HepG2 (cell line): Measurements from ENCODE around the gene CA4. TPM values are rescaled to one million over a fixed set of nuclear protein-coding genes. Genes with fewer than 3 reads are reported as not detected.

Source experiments
- DBP ChIP-seq: sonication (generic); formaldehyde crosslinking; IDR thresholded peaks from 2 replicates; pipeline ENCODE4 v1.4.0; 2020; ENCODE audit warnings: missing genetic modification reagents; ENCODE audit errors: not compliant biosample characterization
- E2F5 ChIP-seq: sonication (generic); formaldehyde crosslinking; conservative IDR thresholded peaks from 2 replicates; pipeline ENCODE4 v1.4.0; 2020; ENCODE audit warnings: missing genetic modification reagents
- GATAD2A ChIP-seq: IDR thresholded peaks from 2 replicates; pipeline ENCODE4 v1.6.1; 2016
- MIXL1 ChIP-seq: IDR thresholded peaks from 2 replicates; pipeline ENCODE4 v1.6.1; 2016
- PRDM10 ChIP-seq: sonication (generic); formaldehyde crosslinking; IDR thresholded peaks from 2 replicates; pipeline ENCODE4 v1.4.0; 2020; ENCODE audit warnings: low read depth, missing genetic modification reagents
- RFXAP ChIP-seq: sonication (generic); formaldehyde crosslinking; IDR thresholded peaks from 2 replicates; pipeline ENCODE4 v1.4.0; 2020; ENCODE audit warnings: missing genetic modification reagents, borderline replicate concordance
- SIN3A ChIP-seq: IDR thresholded peaks from 2 replicates; pipeline ENCODE4 v1.6.1; 2011; ENCODE audit warnings: low read depth, mild to moderate bottlenecking, control low read depth, low read length, borderline replicate concordance
- ZBTB7A ChIP-seq: sonication (generic); formaldehyde crosslinking; IDR thresholded peaks from 2 replicates; pipeline ENCODE4 v1.8.0; 2022; ENCODE audit warnings: mild to moderate bottlenecking, missing genetic modification reagents
- ZNF276 ChIP-seq: sonication (generic); formaldehyde crosslinking; IDR thresholded peaks from 2 replicates; pipeline ENCODE4 v1.4.0; 2020; ENCODE audit warnings: mild to moderate bottlenecking, low read depth, missing genetic modification reagents
- ZNF34 ChIP-seq: sonication (generic); formaldehyde crosslinking; IDR thresholded peaks from 2 replicates; pipeline ENCODE4 v1.4.0; 2020; ENCODE audit warnings: mild to moderate bottlenecking, missing genetic modification reagents, borderline replicate concordance
- ZNF580 ChIP-seq: IDR thresholded peaks from 2 replicates; pipeline ENCODE4 v1.6.1; 2016; ENCODE audit warnings: low read depth, borderline replicate concordance
- ZNF646 ChIP-seq: sonication (generic); formaldehyde crosslinking; IDR thresholded peaks from 2 replicates; pipeline ENCODE4 v1.9.0; 2021; ENCODE audit warnings: mild to moderate bottlenecking, missing genetic modification reagents
- polyA plus RNA-seq, 8 experiments: library from polyadenylated mRNA; depleted of rRNA in 3 of 8; stranded (reverse) in 7 of 8; unstranded in 1 of 8; fragments of >200 nt; fragmentation: Illumina TruSeq in 4 of 8; extraction: Trizol in 4 of 8; gene quantifications; 2 replicates each; pipeline versions ENCODE4 v1.2.1 to v1.2.3, GENCODE V29; 2011 to 2016; ENCODE audit warnings: low read depth in 4 of 8, missing spikeins in 1 of 8, mixed read lengths in 1 of 8; ENCODE audit not compliant: insufficient read depth in 1 of 8
- total RNA-seq, 5 experiments: library from RNA; depleted of rRNA; stranded (reverse); fragments of >200 nt; fragmentation: Illumina TruSeq; extraction: Trizol; gene quantifications; 2 replicates each; pipeline ENCODE4 v1.2.3, GENCODE V29; 2016; ENCODE audit warnings: low read depth in 1 of 5

CA4 gene
- total and polyA plus RNA-seq, 2 of the 13 experiments (the other 11 are each of a cell fraction or from before 2014, with no cell fraction given): not detected

- no peak for TF ChIP-seq E2F5
- TF ChIP-seq ZNF34 (CRISPR knock-in tag): peak; percentile 31; the same call in 1 of the 2 replicates
- TF ChIP-seq DBP (CRISPR knock-in tag): no peak
- TF ChIP-seq ZBTB7A (CRISPR knock-in tag): no peak; the same call in 1 of the 2 replicates
- TF ChIP-seq ZNF276 (CRISPR knock-in tag): 0 out of 2 replicates have a peak, but pooled peaks have one; percentile 16
- TF ChIP-seq SIN3A: no peak
- peak; percentile 27; the same call in 1 of the 2 replicates for TF ChIP-seq ZNF580
- TF ChIP-seq GATAD2A: peak; percentile 63; the same call in 1 of the 2 replicates
- TF ChIP-seq ZNF646 (CRISPR knock-in tag): 0 out of 2 replicates have a peak, but pooled peaks have one; percentile 23
- peak; percentile 31; the same call in 1 of the 2 replicates for TF ChIP-seq PRDM10 (CRISPR knock-in tag)
- TF ChIP-seq MIXL1 (CRISPR knock-in tag): no peak
- TF ChIP-seq RFXAP (CRISPR knock-in tag): 0 out of 2 replicates have a peak, but pooled peaks have one; percentile 48
Measured at GRCh38 chr17:60163108-60163784, 13.5 kb downstream of the CA4 start (continued).
